ENCODE measurements around the gene MCIDAS.

GRCh38 chr5:55226027-55226933 lies 835 bp downstream of the MCIDAS start:
- TF ChIP-seq SUZ12 (IDR thresholded peaks at IDR 0.05; ENCODE audit: extremely low read depth, insufficient read depth, insufficient read length) (no peak), ZNF274 (IDR thresholded peaks at IDR 0.05; ENCODE audit: low read depth, low read length) (no peak), YY1 (IDR thresholded peaks at IDR 0.05; ENCODE audit: insufficient read depth, insufficient read length) (no peak)
